Activated CD8-positive, alpha-beta memory T cell treated with anti-CD3 and anti-CD28 coated beads, Interleukin-2, amount 50 U/mL, for 4 hours (primary cell): ENCODE data around the gene FBXO8.
A peak's percentile ranks its signal among the peaks of the same experiment; 100 is the strongest.
"Not testable (repeated sequence)": the region's sequence is repeated elsewhere in the genome, so short reads cannot be mapped to it uniquely, and the experiment has no call there.

Experiments used
- DNase-seq: peaks from one replicate; pipeline ENCODE4 v3.0.0-alpha.2; 2020

The FBXO8 gene

GRCh38 chr4:174283507-174284471 lies at the start of gene FBXO8, which contains the start of gene CEP44:
FBXO8 (minus strand) TSS chr4:174283667; CDS start chr4:174263092, 20,575 bp downstream.
CEP44 (plus strand) TSS chr4:174283911; CDS start chr4:174299122, 15,211 bp downstream.
- peak; percentile 60 for DNase-seq

- DNase-seq: no peak
Observed at GRCh38 chr4:174332741-174333493, 49.5 kb upstream of the FBXO8 start.

- no peak for DNase-seq
Observed at GRCh38 chr4:174324725-174325124, 41.3 kb upstream of the FBXO8 start.

GRCh38 chr4:174324236-174324635 lies 40.8 kb upstream of the FBXO8 start:
- DNase-seq: no peak

GRCh38 chr4:174320494-174321199 lies 37.2 kb upstream of the FBXO8 start:
- DNase-seq: no peak

- DNase-seq: no peak
Observed at GRCh38 chr4:174318829-174319764, 35.6 kb upstream of the FBXO8 start.

- DNase-seq: no peak
Observed at GRCh38 chr4:174317531-174317930, 34.1 kb upstream of the FBXO8 start.

- no peak for DNase-seq
Observed at GRCh38 chr4:174316954-174317353, 33.5 kb upstream of the FBXO8 start.

GRCh38 chr4:174316546-174316945 lies 33.1 kb upstream of the FBXO8 start:
- no peak for DNase-seq

GRCh38 chr4:174314770-174315169 lies 31.3 kb upstream of the FBXO8 start:
- no peak for DNase-seq

GRCh38 chr4:174314274-174314673 lies 30.8 kb upstream of the FBXO8 start:
- DNase-seq: no peak

- DNase-seq: no peak
Observed at GRCh38 chr4:174312993-174313392, 29.5 kb upstream of the FBXO8 start.

- DNase-seq: no peak
Observed at GRCh38 chr4:174307694-174308093, 24.2 kb upstream of the FBXO8 start.

GRCh38 chr4:174305961-174306360 lies 22.5 kb upstream of the FBXO8 start:
- no peak for DNase-seq

- no peak for DNase-seq
Observed at GRCh38 chr4:174304664-174305063, 21.2 kb upstream of the FBXO8 start.

GRCh38 chr4:174303687-174304086 lies 20.2 kb upstream of the FBXO8 start:
- DNase-seq: no peak

- DNase-seq: not testable (repeated sequence)
Observed at GRCh38 chr4:174295142-174295541, 11.7 kb upstream of the FBXO8 start.

GRCh38 chr4:174294641-174295040 lies 11.2 kb upstream of the FBXO8 start:
- DNase-seq: not testable (repeated sequence)

GRCh38 chr4:174292473-174292872 lies 9.0 kb upstream of the FBXO8 start:
- no peak for DNase-seq

GRCh38 chr4:174286870-174287269 lies 3.4 kb upstream of the FBXO8 start:
- no peak for DNase-seq

- DNase-seq: no peak
Observed at GRCh38 chr4:174284487-174284886, 1.0 kb upstream of the FBXO8 start.
